Left ventricle myocardium inferior (tissue), 1 donor: ENCODE measurements around the gene NUDT21. TPM values are rescaled to one million over a fixed set of nuclear protein-coding genes. Genes with fewer than 3 reads are reported as not detected.

Experiments
- DNase-seq: peaks from one replicate; pipeline ENCODE4 v3.0.0-alpha.2; 2020
- H3K27ac ChIP-seq: fragments of 200-600 bp; replicated peaks from 2 replicates; pipeline ENCODE4 v1.8.0; 2021
- H3K27me3 ChIP-seq: fragments of 200-600 bp; 2 replicates; pipeline ENCODE4 v1.8.0; 2021; ENCODE audit warnings: low read depth
- H3K36me3 ChIP-seq: fragments of 200-600 bp; 2 replicates; pipeline ENCODE4 v1.8.0; 2021
- H3K4me1 ChIP-seq: fragments of 200-600 bp; 2 replicates; pipeline ENCODE4 v1.8.0; 2021
- H3K4me3 ChIP-seq: fragments of 200-600 bp; 2 replicates; pipeline ENCODE4 v1.8.0; 2021; ENCODE audit warnings: mild to moderate bottlenecking, moderate library complexity
- H3K9me3 ChIP-seq: fragments of 200-600 bp; replicated peaks from 2 replicates; pipeline ENCODE4 v1.8.0; 2021
- intact Hi-C: fragments of 100-400 bp; cut with micrococcal nuclease; formaldehyde crosslinking; loops from one replicate; pipeline ENCODE4 v1.11.0; 2022
- total RNA-seq: library from RNA; stranded (reverse); fragmentation: NEBNext Ultra II Directional; extraction: Animal tissue kit (Norgen Biotek cat#: 25700); gene quantifications from one replicate; pipeline ENCODE4 v1.2.1, GENCODE V29; 2021
- TF ChIP-seq, protein P1 (sequence below): fragments of 200-600 bp; IDR thresholded peaks from 2 replicates; pipeline ENCODE4 v1.8.0; 2021; ENCODE audit warnings: antibody characterized with exemption, mild to moderate bottlenecking, borderline replicate concordance
- donor health status: DM: no; HTN: yes; CAD: no; lungs with severe emphysema.

Gene NUDT21
- total RNA-seq, 1 donor from 2014 or later, result 59.5 TPM

DNA sequence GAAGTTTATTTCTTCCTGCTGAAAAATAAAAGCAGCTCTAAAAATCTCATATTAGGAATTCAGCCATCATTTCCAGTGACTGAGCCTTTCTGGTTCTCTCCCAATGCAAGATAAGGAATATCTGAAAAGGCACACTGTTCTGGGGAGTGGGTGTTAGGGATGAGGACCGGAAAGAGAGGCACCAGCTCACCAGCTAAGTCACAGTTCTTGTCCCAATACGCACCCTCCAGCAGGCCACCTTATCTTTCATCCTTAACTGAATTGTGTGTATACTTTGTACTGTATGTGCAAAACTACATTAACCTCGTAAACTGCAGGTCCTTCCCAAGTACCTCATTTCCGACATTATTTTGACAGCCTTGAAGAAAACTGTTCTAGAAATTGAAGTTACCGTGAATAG is 36.8 kb downstream of the NUDT21 start:
- Histone ChIP-seq H3K27me3 (no peaks in the 10 kb centered on the region), H3K4me1 (peaks cover 18% of the 10 kb centered on the region), H3K36me3 (peaks cover 36% of the 10 kb centered on the region), H3K27ac (no peak overlapping the region), H3K9me3 (no peaks in the 10 kb centered on the region), H3K4me3 (no peak overlapping the region)
- TF ChIP-seq, protein P1, sequence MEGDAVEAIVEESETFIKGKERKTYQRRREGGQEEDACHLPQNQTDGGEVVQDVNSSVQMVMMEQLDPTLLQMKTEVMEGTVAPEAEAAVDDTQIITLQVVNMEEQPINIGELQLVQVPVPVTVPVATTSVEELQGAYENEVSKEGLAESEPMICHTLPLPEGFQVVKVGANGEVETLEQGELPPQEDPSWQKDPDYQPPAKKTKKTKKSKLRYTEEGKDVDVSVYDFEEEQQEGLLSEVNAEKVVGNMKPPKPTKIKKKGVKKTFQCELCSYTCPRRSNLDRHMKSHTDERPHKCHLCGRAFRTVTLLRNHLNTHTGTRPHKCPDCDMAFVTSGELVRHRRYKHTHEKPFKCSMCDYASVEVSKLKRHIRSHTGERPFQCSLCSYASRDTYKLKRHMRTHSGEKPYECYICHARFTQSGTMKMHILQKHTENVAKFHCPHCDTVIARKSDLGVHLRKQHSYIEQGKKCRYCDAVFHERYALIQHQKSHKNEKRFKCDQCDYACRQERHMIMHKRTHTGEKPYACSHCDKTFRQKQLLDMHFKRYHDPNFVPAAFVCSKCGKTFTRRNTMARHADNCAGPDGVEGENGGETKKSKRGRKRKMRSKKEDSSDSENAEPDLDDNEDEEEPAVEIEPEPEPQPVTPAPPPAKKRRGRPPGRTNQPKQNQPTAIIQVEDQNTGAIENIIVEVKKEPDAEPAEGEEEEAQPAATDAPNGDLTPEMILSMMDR, result no peak
- no peak for DNase-seq
- intact Hi-C loops, result no loop called here

GRCh38 chr16:56413381-56413780 is 37.8 kb downstream of the NUDT21 start:
- TF ChIP-seq, protein P1, result no peak
- peaks cover 46% of the 10 kb centered on the region for H3K36me3 ChIP-seq
- H3K4me3 ChIP-seq, result no peak overlapping the region
- no peak for DNase-seq
- H3K27me3 ChIP-seq, result no peaks in the 10 kb centered on the region
- intact Hi-C loops, result no loop called here
- peaks cover 18% of the 10 kb centered on the region for H3K4me1 ChIP-seq
- no peaks in the 10 kb centered on the region for H3K9me3 ChIP-seq
- H3K27ac ChIP-seq, result no peak overlapping the region

DNA sequence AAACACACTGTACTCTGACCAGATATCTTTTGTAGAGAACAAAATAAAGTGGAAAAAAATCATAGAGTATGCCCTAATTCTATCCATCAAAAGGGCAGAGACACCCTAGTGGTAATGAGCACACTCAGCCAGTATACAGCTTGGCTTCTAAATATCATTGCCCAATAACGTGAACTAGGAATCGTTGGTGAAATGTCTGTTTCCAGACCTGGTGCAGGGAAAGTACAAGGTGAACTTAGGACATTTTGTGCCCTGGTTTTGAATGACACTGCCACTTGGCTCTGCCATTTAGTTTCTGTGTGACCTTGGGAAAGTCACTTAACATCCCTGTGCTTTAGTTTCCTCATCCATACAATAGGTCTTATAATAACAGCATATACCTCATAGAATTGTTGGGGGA is 39.5 kb downstream of the NUDT21 start:
- H3K27ac ChIP-seq, result no peak overlapping the region
- no peak for DNase-seq
- intact Hi-C loops, result no loop called here
- H3K4me3 ChIP-seq, result no peak overlapping the region
- peaks cover 18% of the 10 kb centered on the region for H3K4me1 ChIP-seq
- TF ChIP-seq, protein P1, result no peak
- H3K27me3 ChIP-seq, result no peaks in the 10 kb centered on the region
- no peaks in the 10 kb centered on the region for H3K9me3 ChIP-seq
- peaks cover 64% of the 10 kb centered on the region for H3K36me3 ChIP-seq

- H3K9me3 ChIP-seq, result no peaks in the 10 kb centered on the region
- no peak overlapping the region for H3K4me3 ChIP-seq
- intact Hi-C loops, result no loop called here
- H3K36me3 ChIP-seq, result peaks cover 65% of the 10 kb centered on the region
- DNase-seq, result no peak
- TF ChIP-seq, protein P1, result no peak
- no peaks in the 10 kb centered on the region for H3K27me3 ChIP-seq
- no peak overlapping the region for H3K27ac ChIP-seq
- H3K4me1 ChIP-seq, result peaks cover 18% of the 10 kb centered on the region
Observed at GRCh38 chr16:56411123-56411522, 40.0 kb downstream of the NUDT21 start.

- Histone ChIP-seq H3K27me3 (no peaks in the 10 kb centered on the region), H3K4me3 (no peak overlapping the region), H3K27ac (no peak overlapping the region), H3K4me1 (peaks cover 3% of the 10 kb centered on the region), H3K9me3 (no peaks in the 10 kb centered on the region), H3K36me3 (peaks cover 79% of the 10 kb centered on the region)
- no peak for DNase-seq
- TF ChIP-seq, protein P1, result no peak
- intact Hi-C loops, result no loop called here
Observed at GRCh38 chr16:56409195-56409594, 41.9 kb downstream of the NUDT21 start.
